Keratinocyte (primary cell): ENCODE measurements around the gene TNFRSF19. TPM values are rescaled to one million over a fixed set of nuclear protein-coding genes. Genes with fewer than 3 reads are reported as not detected.

Source experiments
- DNase-seq: peaks from one replicate; pipeline ENCODE4 v3.0.0-alpha.2; 2011; ENCODE audit warnings: low read depth, missing footprints, low spot score
- FAIRE-seq: peaks from 2 replicates; lab custom pipeline; 2011; peaks lifted over from hg19 to GRCh38; lab: Jason Lieb, UNC
- H2AFZ ChIP-seq: 2 replicates; pipeline ENCODE4 v1.6.0; 2012; ENCODE audit warnings: low read length, control low read depth, inconsistent platforms; ENCODE audit not compliant: control insufficient read depth
- H3K27ac ChIP-seq: 2 replicates; pipeline ENCODE4 v1.5.1; 2011; ENCODE audit warnings: low read length; ENCODE audit not compliant: control insufficient read depth, insufficient read depth
- H3K27me3 ChIP-seq: 3 replicates; pipeline ENCODE4 v1.6.0; 2011; ENCODE audit warnings: low read length; ENCODE audit not compliant: control insufficient read depth, insufficient read depth; ENCODE audit errors: extremely low read depth
- H3K36me3 ChIP-seq, 2 experiments: 2 replicates in 1 of 2; 3 replicates in 1 of 2; pipeline ENCODE4 v1.5.1; 2011; ENCODE audit warnings: low read length in 2 of 2, mild to moderate bottlenecking in 1 of 2; ENCODE audit not compliant: control insufficient read depth in 2 of 2, insufficient read depth in 2 of 2; ENCODE audit errors: extremely low read depth in 1 of 2
- H3K4me1 ChIP-seq: 3 replicates; pipeline ENCODE4 v1.5.1; 2011; ENCODE audit warnings: low read length; ENCODE audit not compliant: control insufficient read depth, insufficient read depth; ENCODE audit errors: extremely low read depth
- H3K4me2 ChIP-seq: 3 replicates; pipeline ENCODE4 v1.6.0; 2011; ENCODE audit warnings: low read depth, low read length; ENCODE audit not compliant: control insufficient read depth, insufficient read depth; ENCODE audit errors: extremely low read depth
- H3K4me3 ChIP-seq, 3 experiments: fragments of 200-600 bp in 1 of 3; sonication (generic) in 1 of 3; 2 replicates in 2 of 3; 3 replicates in 1 of 3; pipeline ENCODE4 v1.5.1; 2011 to 2016; ENCODE audit warnings: low read length in 3 of 3, mild to moderate bottlenecking in 3 of 3, control low read depth in 2 of 3, inconsistent platforms in 1 of 3, low read depth in 1 of 3, mixed read lengths in 1 of 3, mixed run types in 1 of 3, moderate library complexity in 1 of 3; ENCODE audit not compliant: control insufficient read depth in 2 of 3, insufficient read depth in 2 of 3; ENCODE audit errors: extremely low read depth in 1 of 3
- H3K79me2 ChIP-seq: 2 replicates; pipeline ENCODE4 v1.6.0; 2012; ENCODE audit warnings: low read length; ENCODE audit not compliant: control insufficient read depth, insufficient read depth
- H3K9ac ChIP-seq: 3 replicates; pipeline ENCODE4 v1.6.0; 2011; ENCODE audit warnings: low read length; ENCODE audit not compliant: control insufficient read depth, insufficient read depth; ENCODE audit errors: extremely low read depth
- H3K9me1 ChIP-seq: 3 replicates; pipeline ENCODE4 v1.6.0; 2011; ENCODE audit warnings: low read length; ENCODE audit not compliant: control insufficient read depth, insufficient read depth; ENCODE audit errors: extremely low read depth
- H3K9me3 ChIP-seq: 2 replicates; pipeline ENCODE4 v1.5.1; 2012; ENCODE audit warnings: low read depth, low read length; ENCODE audit not compliant: control insufficient read depth
- H4K20me1 ChIP-seq: 3 replicates; pipeline ENCODE4 v1.6.0; 2011; ENCODE audit warnings: low read length; ENCODE audit not compliant: control insufficient read depth, insufficient read depth; ENCODE audit errors: extremely low read depth
- CTCF ChIP-seq, 3 experiments: IDR thresholded peaks in 1 of 3; conservative IDR thresholded peaks in 1 of 3; optimal IDR thresholded peaks in 1 of 3; 2 replicates in 2 of 3; 3 replicates in 1 of 3; pipeline versions ENCODE3 to v1.5.1; 2011; ENCODE audit warnings: low read length in 3 of 3, mild to moderate bottlenecking in 3 of 3, moderate library complexity in 2 of 3, control low read depth in 1 of 3, inconsistent platforms in 1 of 3; ENCODE audit not compliant: insufficient read depth in 2 of 3; ENCODE audit errors: extremely low read depth in 1 of 3
- EZH2 ChIP-seq: IDR thresholded peaks from one replicate; pipeline ENCODE4 v1.6.1; 2012; ENCODE audit warnings: inconsistent platforms, mild to moderate bottlenecking, low read length, moderate library complexity
- dilution Hi-C: fragments of 300-500 bp; cut with MboI; formaldehyde crosslinking; loops from one replicate; pipeline ENCODE4 v1.7.0; 2020; ENCODE audit warnings: low sequenced_read_pairs; ENCODE audit not compliant: extremely low pct_ligation_motif_present
- polyA plus RNA-seq, 5 experiments: library from polyadenylated mRNA; depleted of rRNA in 3 of 5; stranded (reverse) in 3 of 5; stranded (forward) in 1 of 5; unstranded in 1 of 5; fragments of >200 nt; gene quantifications; 1 replicate in 1 of 5; 2 replicates in 3 of 5; 3 replicates in 1 of 5; pipeline versions ENCODE4 v1.2.1 to v1.2.3, GENCODE V29; 2011 to 2012; ENCODE audit warnings: missing spikeins in 2 of 5, low read depth in 1 of 5, low replicate concordance in 1 of 5

TNFRSF19 gene
- polyA plus RNA-seq, 1 donor (not counting 4 experiments of a cell fraction or from before 2014, with no cell fraction given): 1.8 TPM

DNA sequence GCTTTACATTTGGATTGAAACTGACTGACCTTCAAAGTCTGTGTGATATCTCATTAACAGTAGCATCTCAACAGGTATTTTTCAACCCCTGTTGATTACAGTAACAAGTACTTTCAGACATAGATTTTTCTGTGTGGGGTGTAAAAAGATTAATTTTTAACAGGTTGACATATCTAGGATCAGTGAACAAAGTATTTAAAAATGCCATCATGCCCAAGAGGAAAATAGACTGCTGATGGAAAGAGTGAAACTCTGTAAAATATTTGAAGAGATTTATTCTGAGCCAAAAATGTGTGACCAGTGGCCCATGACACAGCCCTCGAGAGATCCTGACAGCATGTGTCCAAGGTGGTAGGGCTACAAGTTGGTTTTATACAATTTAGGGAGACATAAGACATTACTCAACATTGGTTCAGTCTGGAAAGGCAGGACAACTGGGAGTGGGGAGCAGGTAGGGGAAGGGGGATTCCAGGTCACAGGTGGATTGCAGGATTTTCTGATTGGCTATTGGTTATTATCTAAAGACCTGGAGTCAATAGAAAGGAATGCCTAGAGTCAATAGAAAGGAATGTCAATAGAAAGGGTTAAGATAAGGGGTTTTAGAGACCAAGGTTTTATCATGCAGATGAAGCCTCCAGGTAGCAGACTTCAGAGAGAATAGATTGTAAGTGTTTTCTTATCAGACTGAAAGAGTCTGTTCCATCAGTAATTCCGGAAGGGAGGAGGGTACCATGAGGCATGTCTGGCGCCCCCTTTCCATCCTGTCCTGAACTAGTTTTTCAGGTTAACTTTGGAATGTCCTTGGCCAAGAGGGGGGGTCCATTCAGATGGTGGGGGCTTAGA is 29.1 kb downstream of the TNFRSF19 start:
- no peaks in the 10 kb centered on the region for H3K79me2 ChIP-seq
- dilution Hi-C loops: no loop called here
- H4K20me1 ChIP-seq: no peaks in the 10 kb centered on the region
- no peak overlapping the region for H3K4me3 ChIP-seq
- TF ChIP-seq CTCF (optimal IDR thresholded peaks at IDR 0.05 in 1 of 3, IDR thresholded peaks at IDR 0.05 in 1 of 3, conservative IDR thresholded peaks at IDR 0.05 in 1 of 3; ENCODE audit: extremely low read depth in 1 of 3, insufficient read depth in 2 of 3, low read length in 3 of 3) (no peak), EZH2 (no peak)
- no peaks in the 10 kb centered on the region for H3K9me3 ChIP-seq
- H3K9me1 ChIP-seq: no peaks in the 10 kb centered on the region
- H2AFZ ChIP-seq: no peak overlapping the region
- FAIRE-seq (peak; percentile 67), DNase-seq (no peak)
- H3K27ac ChIP-seq: no peak overlapping the region
- no peak overlapping the region for H3K9ac ChIP-seq
- no peaks in the 10 kb centered on the region for H3K36me3 ChIP-seq
- peaks cover 7% of the 10 kb centered on the region for H3K4me1 ChIP-seq
- H3K4me2 ChIP-seq: no peak overlapping the region
- no peaks in the 10 kb centered on the region for H3K27me3 ChIP-seq

DNA sequence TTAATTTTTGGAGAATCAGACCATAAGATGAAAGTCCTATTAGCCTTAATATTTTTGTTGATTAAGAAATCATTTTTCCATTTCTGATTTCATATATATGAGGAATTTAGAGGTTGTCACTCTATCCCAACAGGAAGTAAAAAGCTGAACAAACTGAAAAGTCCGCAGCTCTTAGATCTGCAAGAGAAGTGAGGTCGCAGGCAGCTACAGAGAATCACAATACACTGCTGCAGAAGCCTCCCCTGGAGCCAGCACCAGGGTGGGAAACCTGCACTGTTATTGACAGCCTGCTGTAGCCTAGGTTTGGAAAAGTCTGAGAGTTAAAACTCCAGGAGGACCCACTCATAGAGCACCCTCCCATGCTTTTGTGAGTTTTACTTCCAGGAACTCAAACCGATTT is 29.9 kb downstream of the TNFRSF19 start:
- Histone ChIP-seq H4K20me1 (no peaks in the 10 kb centered on the region), H3K9me1 (no peaks in the 10 kb centered on the region), H3K27ac (no peak overlapping the region), H3K27me3 (no peaks in the 10 kb centered on the region), H3K4me3 (no peak overlapping the region), H3K36me3 (no peaks in the 10 kb centered on the region), H3K4me1 (peaks cover 7% of the 10 kb centered on the region), H3K79me2 (no peaks in the 10 kb centered on the region), H3K9me3 (no peaks in the 10 kb centered on the region), H3K9ac (no peak overlapping the region), H2AFZ (no peak overlapping the region), H3K4me2 (no peak overlapping the region)
- FAIRE-seq (no peak), DNase-seq (no peak)
- TF ChIP-seq CTCF (optimal IDR thresholded peaks at IDR 0.05 in 1 of 3, IDR thresholded peaks at IDR 0.05 in 1 of 3, conservative IDR thresholded peaks at IDR 0.05 in 1 of 3; ENCODE audit: extremely low read depth in 1 of 3, insufficient read depth in 2 of 3, low read length in 3 of 3) (no peak), EZH2 (no peak)
- dilution Hi-C loops: no loop called here
